GM12878 (cell line): ENCODE measurements around the gene ANOS1.

Experiments used
- BHLHE40 ChIP-seq, 2 experiments: fragments of 450-650 bp in 1 of 2; IDR thresholded peaks; 2 replicates each; pipeline ENCODE4 v1.6.1; 2011 to 2017; ENCODE audit warnings: low read depth in 2 of 2, borderline replicate concordance in 1 of 2, improper control_type of control experiment in 1 of 2, low read length in 1 of 2, mild to moderate bottlenecking in 1 of 2
- POLR2AphosphoS5 ChIP-seq: IDR thresholded peaks from 2 replicates; pipeline ENCODE4 v1.6.1; 2011; ENCODE audit warnings: mild to moderate bottlenecking, low read length, inconsistent platforms
- SPI1 ChIP-seq: IDR thresholded peaks from 2 replicates; pipeline ENCODE4 v1.6.1; 2011; ENCODE audit warnings: low read depth, mild to moderate bottlenecking, low read length, moderate library complexity, borderline replicate concordance; ENCODE audit not compliant: insufficient read depth
- TF ChIP-seq, protein P1 (sequence below): IDR thresholded peaks from 2 replicates; pipeline ENCODE4 v1.6.1; 2012; ENCODE audit warnings: low read depth, low read length, improper control_type of control experiment
- TF ChIP-seq, protein P2 (sequence below), 3 experiments: IDR thresholded peaks in 2 of 3; conservative IDR thresholded peaks in 1 of 3; 2 replicates each; pipeline ENCODE4 v1.5.1; 2011; ENCODE audit warnings: low read depth in 3 of 3, low read length in 3 of 3, mild to moderate bottlenecking in 3 of 3, control low read depth in 2 of 3, moderate library complexity in 2 of 3, inconsistent platforms in 1 of 3, mixed read lengths in 1 of 3; ENCODE audit not compliant: control insufficient read depth in 2 of 3, insufficient read depth in 1 of 3; ENCODE audit errors: extremely low read depth in 1 of 3

DNA sequence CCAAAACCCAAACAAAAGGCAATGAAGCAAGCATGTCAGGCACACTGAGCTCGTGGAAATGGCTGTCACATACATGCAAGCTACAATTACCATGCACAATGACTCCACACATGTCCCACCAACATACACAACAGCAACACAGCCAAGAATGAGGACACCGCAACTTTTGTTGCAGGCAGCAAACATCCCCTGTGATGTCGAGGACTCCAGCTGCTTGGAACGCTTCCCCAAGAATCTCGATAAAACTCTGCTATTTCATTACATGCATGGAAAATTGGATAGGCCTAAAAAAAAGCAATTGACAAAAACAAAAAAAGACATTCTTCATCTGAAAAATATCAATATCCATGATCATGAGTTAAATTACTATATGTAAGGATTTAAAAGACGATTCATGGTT lies 11.8 kb downstream of the ANOS1 start:
- TF ChIP-seq, protein P1, sequence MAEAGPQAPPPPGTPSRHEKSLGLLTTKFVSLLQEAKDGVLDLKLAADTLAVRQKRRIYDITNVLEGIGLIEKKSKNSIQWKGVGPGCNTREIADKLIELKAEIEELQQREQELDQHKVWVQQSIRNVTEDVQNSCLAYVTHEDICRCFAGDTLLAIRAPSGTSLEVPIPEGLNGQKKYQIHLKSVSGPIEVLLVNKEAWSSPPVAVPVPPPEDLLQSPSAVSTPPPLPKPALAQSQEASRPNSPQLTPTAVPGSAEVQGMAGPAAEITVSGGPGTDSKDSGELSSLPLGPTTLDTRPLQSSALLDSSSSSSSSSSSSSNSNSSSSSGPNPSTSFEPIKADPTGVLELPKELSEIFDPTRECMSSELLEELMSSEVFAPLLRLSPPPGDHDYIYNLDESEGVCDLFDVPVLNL, result no peak
- TF ChIP-seq, protein P2, sequence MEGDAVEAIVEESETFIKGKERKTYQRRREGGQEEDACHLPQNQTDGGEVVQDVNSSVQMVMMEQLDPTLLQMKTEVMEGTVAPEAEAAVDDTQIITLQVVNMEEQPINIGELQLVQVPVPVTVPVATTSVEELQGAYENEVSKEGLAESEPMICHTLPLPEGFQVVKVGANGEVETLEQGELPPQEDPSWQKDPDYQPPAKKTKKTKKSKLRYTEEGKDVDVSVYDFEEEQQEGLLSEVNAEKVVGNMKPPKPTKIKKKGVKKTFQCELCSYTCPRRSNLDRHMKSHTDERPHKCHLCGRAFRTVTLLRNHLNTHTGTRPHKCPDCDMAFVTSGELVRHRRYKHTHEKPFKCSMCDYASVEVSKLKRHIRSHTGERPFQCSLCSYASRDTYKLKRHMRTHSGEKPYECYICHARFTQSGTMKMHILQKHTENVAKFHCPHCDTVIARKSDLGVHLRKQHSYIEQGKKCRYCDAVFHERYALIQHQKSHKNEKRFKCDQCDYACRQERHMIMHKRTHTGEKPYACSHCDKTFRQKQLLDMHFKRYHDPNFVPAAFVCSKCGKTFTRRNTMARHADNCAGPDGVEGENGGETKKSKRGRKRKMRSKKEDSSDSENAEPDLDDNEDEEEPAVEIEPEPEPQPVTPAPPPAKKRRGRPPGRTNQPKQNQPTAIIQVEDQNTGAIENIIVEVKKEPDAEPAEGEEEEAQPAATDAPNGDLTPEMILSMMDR (IDR thresholded peaks at IDR 0.05 in 2 of 3, conservative IDR thresholded peaks at IDR 0.05 in 1 of 3; ENCODE audit: control insufficient read depth in 2 of 3, extremely low read depth in 1 of 3, insufficient read depth in 1 of 3, low read depth in 3 of 3, low read length in 3 of 3), result no peak
- TF ChIP-seq SPI1 (no peak), BHLHE40 (IDR thresholded peaks at IDR 0.05; ENCODE audit: borderline replicate concordance in 1 of 2, low read depth in 2 of 2, low read length in 1 of 2) (no peak), POLR2AphosphoS5 (no peak)
